ENCODE data around the gene ANGPTL8.

ANGPTL8 gene

GRCh38 chr19:11239377-11240000 lies at the start of gene ANGPTL8:
Gene ANGPTL8, plus strand, starts transcription at chr19:11239619. Its CDS starts 19 bp downstream, at chr19:11239638.
- no peak for DNase-seq (ENCODE audit: low spot score)

GRCh38 chr19:11190501-11190900 lies 48.9 kb upstream of the ANGPTL8 start:
- no peak for DNase-seq (ENCODE audit: low spot score)

- peak; percentile 90 for DNase-seq (ENCODE audit: low spot score)
Observed at GRCh38 chr19:11191273-11191755, 48.1 kb upstream of the ANGPTL8 start.

- DNase-seq (ENCODE audit: low spot score), result no peak
Observed at GRCh38 chr19:11191934-11192333, 47.5 kb upstream of the ANGPTL8 start.

- DNase-seq (ENCODE audit: low spot score), result no peak
Observed at GRCh38 chr19:11192957-11193939, 46.2 kb upstream of the ANGPTL8 start.

GRCh38 chr19:11194173-11194572 lies 45.2 kb upstream of the ANGPTL8 start:
- DNase-seq (ENCODE audit: low spot score), result no peak

GRCh38 chr19:11194656-11195558 lies 44.5 kb upstream of the ANGPTL8 start:
- peak; percentile 45 for DNase-seq (ENCODE audit: low spot score)

- no peak for DNase-seq (ENCODE audit: low spot score)
Observed at GRCh38 chr19:11195681-11196080, 43.7 kb upstream of the ANGPTL8 start.

- peak; percentile 91 for DNase-seq (ENCODE audit: low spot score)
Observed at GRCh38 chr19:11196406-11197287, 42.8 kb upstream of the ANGPTL8 start.

GRCh38 chr19:11197291-11198174 lies 41.9 kb upstream of the ANGPTL8 start, which contains the start of gene KANK2:
Gene KANK2, minus strand, starts transcription at chr19:11197545. Its CDS starts 3,034 bp downstream, at chr19:11194511.
- DNase-seq (ENCODE audit: low spot score), result peak; percentile 99

GRCh38 chr19:11198175-11198534 lies 41.3 kb upstream of the ANGPTL8 start:
- no peak for DNase-seq (ENCODE audit: low spot score)

GRCh38 chr19:11198769-11199424 lies 40.5 kb upstream of the ANGPTL8 start:
- DNase-seq (ENCODE audit: low spot score), result no peak

GRCh38 chr19:11199517-11199916 lies 39.9 kb upstream of the ANGPTL8 start:
- DNase-seq (ENCODE audit: low spot score), result no peak

- DNase-seq (ENCODE audit: low spot score), result no peak
Observed at GRCh38 chr19:11200015-11200574, 39.3 kb upstream of the ANGPTL8 start.

- no peak for DNase-seq (ENCODE audit: low spot score)
Observed at GRCh38 chr19:11200931-11201330, 38.5 kb upstream of the ANGPTL8 start.

- no peak for DNase-seq (ENCODE audit: low spot score)
Observed at GRCh38 chr19:11201791-11202190, 37.6 kb upstream of the ANGPTL8 start.

- DNase-seq (ENCODE audit: low spot score), result no peak
Observed at GRCh38 chr19:11202488-11203193, 36.8 kb upstream of the ANGPTL8 start.

All from GM03348 (cell line).